Measurements from ENCODE around the gene XCL2. TPM values are rescaled to one million over a fixed set of nuclear protein-coding genes. Genes with fewer than 3 reads are reported as not detected.

XCL2 gene
- total RNA-seq, 1 donor from 2014 or later = not detected

GRCh38 chr1:168554603-168555483, 11.0 kb upstream of the XCL2 start:
- Mint-ChIP-seq H3K9me3 (peaks cover 2% of the 10 kb centered on the region), H3K27ac (no peak overlapping the region), H3K4me3 (no peak overlapping the region), H3K27me3 (ENCODE audit: insufficient read depth, low read depth) (no peaks in the 10 kb centered on the region), H3K4me1 (no peaks in the 10 kb centered on the region), H3K36me3 (no peaks in the 10 kb centered on the region)
- Histone ChIP-seq H4K20me1 (ENCODE audit: low read depth) (no peaks in the 10 kb centered on the region), H3K9me3 (ENCODE audit: low read depth) (no peaks in the 10 kb centered on the region), H2AFZ (replicated peaks) (no peak overlapping the region), H3K4me3 (no peak overlapping the region), H3F3A (ENCODE audit: low read depth) (no peaks in the 10 kb centered on the region), H3K4me2 (no peak overlapping the region), H3K4me1 (peaks cover 6% of the 10 kb centered on the region), H3K79me2 (ENCODE audit: low read depth) (no peaks in the 10 kb centered on the region), H3K36me3 (no peaks in the 10 kb centered on the region), H3K27ac (no peak overlapping the region), H3K27me3 (no peaks in the 10 kb centered on the region), H3K9ac (no peak overlapping the region)
- DNase-seq (ENCODE audit: low spot score) = no peak
- TF ChIP-seq CTCF (IDR thresholded peaks at IDR 0.05) (no peak), EZH2phosphoT487 (IDR thresholded peaks at IDR 0.05) (no peak), EZH2 (IDR thresholded peaks at IDR 0.05) (no peak)

GRCh38 chr1:168553680-168554553, 10.1 kb upstream of the XCL2 start:
- no peaks in the 10 kb centered on the region for H3K79me2 ChIP-seq (ENCODE audit: low read depth)
- H3K9me3 ChIP-seq (ENCODE audit: low read depth) = no peaks in the 10 kb centered on the region
- no peak overlapping the region for H3K4me2 ChIP-seq
- H3F3A ChIP-seq (ENCODE audit: low read depth) = no peaks in the 10 kb centered on the region
- Mint-ChIP-seq H3K9me3 (peaks cover 2% of the 10 kb centered on the region), H3K4me1 (no peaks in the 10 kb centered on the region), H3K4me3 (no peak overlapping the region), H3K36me3 (no peaks in the 10 kb centered on the region), H3K27me3 (ENCODE audit: insufficient read depth, low read depth) (no peaks in the 10 kb centered on the region), H3K27ac (no peak overlapping the region)
- no peaks in the 10 kb centered on the region for H4K20me1 ChIP-seq (ENCODE audit: low read depth)
- no peaks in the 10 kb centered on the region for H3K36me3 ChIP-seq
- H3K9ac ChIP-seq = no peak overlapping the region
- no peaks in the 10 kb centered on the region for H3K27me3 ChIP-seq
- H3K4me3 ChIP-seq = no peak overlapping the region
- no peak overlapping the region for H2AFZ ChIP-seq (replicated peaks)
- TF ChIP-seq EZH2phosphoT487 (IDR thresholded peaks at IDR 0.05) (no peak), EZH2 (IDR thresholded peaks at IDR 0.05) (no peak), CTCF (IDR thresholded peaks at IDR 0.05) (no peak)
- DNase-seq (ENCODE audit: low spot score) = no peak
- peaks cover 6% of the 10 kb centered on the region for H3K4me1 ChIP-seq
- no peak overlapping the region for H3K27ac ChIP-seq

GRCh38 chr1:168552961-168553360, 9.2 kb upstream of the XCL2 start:
- no peak for TF ChIP-seq CTCF (IDR thresholded peaks at IDR 0.05)
- TF ChIP-seq EZH2phosphoT487 (IDR thresholded peaks at IDR 0.05) = no peak
- TF ChIP-seq EZH2 (IDR thresholded peaks at IDR 0.05) = no peak
- H2AFZ ChIP-seq (replicated peaks) = no peak overlapping the region
- H3K9ac ChIP-seq = no peak overlapping the region
- Mint-ChIP-seq H3K4me1 (no peaks in the 10 kb centered on the region), H3K9me3 (peaks cover 4% of the 10 kb centered on the region), H3K27me3 (ENCODE audit: insufficient read depth, low read depth) (no peaks in the 10 kb centered on the region), H3K36me3 (no peaks in the 10 kb centered on the region), H3K27ac (no peak overlapping the region), H3K4me3 (no peak overlapping the region)
- peaks cover 6% of the 10 kb centered on the region for H3K4me1 ChIP-seq
- no peaks in the 10 kb centered on the region for H3K27me3 ChIP-seq
- H3K4me2 ChIP-seq = no peak overlapping the region
- no peaks in the 10 kb centered on the region for H4K20me1 ChIP-seq (ENCODE audit: low read depth)
- no peaks in the 10 kb centered on the region for H3K9me3 ChIP-seq (ENCODE audit: low read depth)
- DNase-seq (ENCODE audit: low spot score) = no peak
- no peak overlapping the region for H3K4me3 ChIP-seq
- H3K36me3 ChIP-seq = no peaks in the 10 kb centered on the region
- H3F3A ChIP-seq (ENCODE audit: low read depth) = no peaks in the 10 kb centered on the region
- no peak overlapping the region for H3K27ac ChIP-seq
- no peaks in the 10 kb centered on the region for H3K79me2 ChIP-seq (ENCODE audit: low read depth)

Data from neural progenitor cell (in vitro differentiated cells).